Activated CD4-positive, alpha-beta memory T cell treated with anti-CD3 and anti-CD28 coated beads, Interleukin-2, amount 10 ng/mL, durations not matched to agents 7 days and 5 days (primary cell): ENCODE measurements around the gene INSC. TPM values are rescaled to one million over a fixed set of nuclear protein-coding genes. Genes with fewer than 3 reads are reported as not detected.

Source experiments
- CTCF ChIA-PET: fragments of 350-600 bp; sonication (Branson Sonifier 250); formaldehyde crosslinking; loops from one replicate; lab custom pipeline; 2021; ENCODE audit warnings: antibody characterized with exemption, inconsistent platforms; lab: Charles Lee
- POLR2A ChIA-PET: fragments of 350-600 bp; sonication (Branson Sonifier 250); formaldehyde crosslinking; loops from one replicate; lab custom pipeline; 2021; ENCODE audit warnings: antibody characterized with exemption; lab: Charles Lee
- DNase-seq: peaks from one replicate; pipeline ENCODE4 v3.0.0-alpha.2; 2020
- H3K27ac Mint-ChIP-seq: one replicate; pipeline ENCODE4 v1.8.0; 2021; ENCODE audit warnings: mild to moderate bottlenecking, mixed read lengths
- H3K27me3 Mint-ChIP-seq: one replicate; pipeline ENCODE4 v1.8.0; 2021; ENCODE audit warnings: mixed read lengths
- H3K36me3 Mint-ChIP-seq: one replicate; pipeline ENCODE4 v1.8.0; 2021; ENCODE audit warnings: low read depth, mixed read lengths
- H3K4me1 Mint-ChIP-seq: one replicate; pipeline ENCODE4 v1.8.0; 2021; ENCODE audit warnings: mixed read lengths
- H3K4me3 Mint-ChIP-seq: one replicate; pipeline ENCODE4 v1.8.0; 2021; ENCODE audit warnings: mild to moderate bottlenecking, mixed read lengths
- H3K9me3 Mint-ChIP-seq: one replicate; pipeline ENCODE4 v1.8.0; 2021; ENCODE audit warnings: mixed read lengths
- total RNA-seq, 2 experiments: library from RNA; stranded (reverse); gene quantifications; one replicate each; pipeline ENCODE4 v1.2.3, GENCODE V29; 2021

Gene INSC
- total RNA-seq, 2 experiments from 2014 or later: 0.15 to 0.18 TPM

- CTCF ChIA-PET: interaction anchor here (1.7 kb wide), 1 partner anchor 15 kb away, joined by 4 read pairs; no protein-coding TSS in a partner anchor
- DNase-seq: no peak
- no peaks in the 10 kb centered on the region for H3K9me3 Mint-ChIP-seq
- peaks cover 3% of the 10 kb centered on the region for H3K36me3 Mint-ChIP-seq
- peaks cover 27% of the 10 kb centered on the region for H3K27me3 Mint-ChIP-seq
- peaks cover 44% of the 10 kb centered on the region for H3K4me1 Mint-ChIP-seq
- POLR2A ChIA-PET: no interaction called here
- no peak overlapping the region for H3K4me3 Mint-ChIP-seq
- no peak overlapping the region for H3K27ac Mint-ChIP-seq
These were observed 963 bp downstream of the INSC start for GRCh38 chr11:15115686-15116085.

- H3K27me3 Mint-ChIP-seq: peaks cover 33% of the 10 kb centered on the region
- peaks cover 3% of the 10 kb centered on the region for H3K36me3 Mint-ChIP-seq
- DNase-seq: no peak
- H3K27ac Mint-ChIP-seq: no peak overlapping the region
- POLR2A ChIA-PET: interaction anchor here (0.9 kb wide), 1 partner anchor 10 kb away, joined by 4 read pairs; no protein-coding TSS in a partner anchor
- no peaks in the 10 kb centered on the region for H3K9me3 Mint-ChIP-seq
- peaks cover 44% of the 10 kb centered on the region for H3K4me1 Mint-ChIP-seq
- H3K4me3 Mint-ChIP-seq: no peak overlapping the region
- CTCF ChIA-PET: interaction anchor here (0.9 kb wide), 1 partner anchor 10 kb away, joined by 3 read pairs; no protein-coding TSS in a partner anchor
These were observed 3.0 kb downstream of the INSC start for GRCh38 chr11:15117751-15118150.

GRCh38 chr11:15118431-15118830, 3.7 kb downstream of the INSC start:
- Mint-ChIP-seq H3K9me3 (no peaks in the 10 kb centered on the region), H3K4me1 (peaks cover 39% of the 10 kb centered on the region), H3K36me3 (peaks cover 3% of the 10 kb centered on the region), H3K27ac (peak overlapping the region; percentile 3), H3K27me3 (peaks cover 36% of the 10 kb centered on the region), H3K4me3 (no peak overlapping the region)
- CTCF ChIA-PET: interaction anchor here (0.9 to 1.3 kb wide), 3 partner anchors 11 to 38 kb away, joined by 3 read pairs; no protein-coding TSS in a partner anchor
- POLR2A ChIA-PET: interaction anchor here (0.9 kb wide), 1 partner anchor 10 kb away, joined by 4 read pairs; no protein-coding TSS in a partner anchor
- DNase-seq: peak; percentile 34

- no peak overlapping the region for H3K4me3 Mint-ChIP-seq
- H3K27me3 Mint-ChIP-seq: peaks cover 36% of the 10 kb centered on the region
- H3K4me1 Mint-ChIP-seq: peaks cover 32% of the 10 kb centered on the region
- no peaks in the 10 kb centered on the region for H3K9me3 Mint-ChIP-seq
- H3K27ac Mint-ChIP-seq: peak overlapping the region; percentile 38
- ChIA-PET POLR2A (no interaction called here), CTCF (interaction anchor here (0.6 to 1.3 kb wide), 3 partner anchors 20 to 45 kb away, joined by 3 to 4 read pairs (median 3); no protein-coding TSS in a partner anchor)
- no peak for DNase-seq
- H3K36me3 Mint-ChIP-seq: peaks cover 3% of the 10 kb centered on the region
These were observed 4.6 kb downstream of the INSC start for GRCh38 chr11:15119352-15119751.

- ChIA-PET CTCF (interaction anchor here (1.1 kb wide), 1 partner anchor 45 kb away, joined by 3 read pairs; no protein-coding TSS in a partner anchor), POLR2A (no interaction called here)
- Mint-ChIP-seq H3K4me1 (peaks cover 32% of the 10 kb centered on the region), H3K36me3 (peaks cover 3% of the 10 kb centered on the region), H3K4me3 (no peak overlapping the region), H3K27ac (no peak overlapping the region), H3K27me3 (peaks cover 40% of the 10 kb centered on the region), H3K9me3 (no peaks in the 10 kb centered on the region)
- no peak for DNase-seq
These were observed 5.1 kb downstream of the INSC start for GRCh38 chr11:15119826-15120225.

GRCh38 chr11:15123849-15124248, 9.1 kb downstream of the INSC start:
- no peak overlapping the region for H3K4me3 Mint-ChIP-seq
- CTCF ChIA-PET: no interaction called here
- POLR2A ChIA-PET: no interaction called here
- no peaks in the 10 kb centered on the region for H3K9me3 Mint-ChIP-seq
- H3K27me3 Mint-ChIP-seq: peaks cover 39% of the 10 kb centered on the region
- H3K27ac Mint-ChIP-seq: no peak overlapping the region
- peaks cover 16% of the 10 kb centered on the region for H3K4me1 Mint-ChIP-seq
- no peaks in the 10 kb centered on the region for H3K36me3 Mint-ChIP-seq
- no peak for DNase-seq

GRCh38 chr11:15124528-15124927, 9.8 kb downstream of the INSC start:
- no peak overlapping the region for H3K27ac Mint-ChIP-seq
- H3K4me1 Mint-ChIP-seq: peaks cover 9% of the 10 kb centered on the region
- no peak overlapping the region for H3K4me3 Mint-ChIP-seq
- H3K27me3 Mint-ChIP-seq: peaks cover 37% of the 10 kb centered on the region
- no peak for DNase-seq
- no peaks in the 10 kb centered on the region for H3K36me3 Mint-ChIP-seq
- ChIA-PET CTCF (interaction anchor here (1.6 kb wide), 1 partner anchor 24 kb away, joined by 5 read pairs; no protein-coding TSS in a partner anchor), POLR2A (no interaction called here)
- H3K9me3 Mint-ChIP-seq: no peaks in the 10 kb centered on the region

- ChIA-PET POLR2A (no interaction called here), CTCF (no interaction called here)
- no peak for DNase-seq
- no peak overlapping the region for H3K4me3 Mint-ChIP-seq
- H3K9me3 Mint-ChIP-seq: no peaks in the 10 kb centered on the region
- H3K27me3 Mint-ChIP-seq: peaks cover 46% of the 10 kb centered on the region
- no peaks in the 10 kb centered on the region for H3K4me1 Mint-ChIP-seq
- H3K36me3 Mint-ChIP-seq: no peaks in the 10 kb centered on the region
- H3K27ac Mint-ChIP-seq: no peak overlapping the region
These were observed 12.6 kb downstream of the INSC start for GRCh38 chr11:15127341-15127740.

- POLR2A ChIA-PET: no interaction called here
- Mint-ChIP-seq H3K27me3 (peaks cover 47% of the 10 kb centered on the region), H3K9me3 (no peaks in the 10 kb centered on the region), H3K27ac (no peak overlapping the region), H3K4me3 (no peak overlapping the region), H3K4me1 (no peaks in the 10 kb centered on the region), H3K36me3 (no peaks in the 10 kb centered on the region)
- no peak for DNase-seq
- CTCF ChIA-PET: interaction anchor here (1.1 kb wide), 1 partner anchor 24 kb away, joined by 3 read pairs; no protein-coding TSS in a partner anchor
These were observed 13.9 kb downstream of the INSC start for GRCh38 chr11:15128621-15129020.

GRCh38 chr11:15136166-15136565, 21.4 kb downstream of the INSC start:
- no peak overlapping the region for H3K4me3 Mint-ChIP-seq
- ChIA-PET CTCF (no interaction called here), POLR2A (no interaction called here)
- no peaks in the 10 kb centered on the region for H3K9me3 Mint-ChIP-seq
- no peak overlapping the region for H3K27ac Mint-ChIP-seq
- H3K27me3 Mint-ChIP-seq: peaks cover 29% of the 10 kb centered on the region
- H3K36me3 Mint-ChIP-seq: no peaks in the 10 kb centered on the region
- peaks cover 4% of the 10 kb centered on the region for H3K4me1 Mint-ChIP-seq
- DNase-seq: no peak

GRCh38 chr11:15139096-15139770, 24.5 kb downstream of the INSC start:
- Mint-ChIP-seq H3K27ac (no peak overlapping the region), H3K9me3 (no peaks in the 10 kb centered on the region), H3K4me1 (peaks cover 4% of the 10 kb centered on the region), H3K36me3 (no peaks in the 10 kb centered on the region), H3K27me3 (peaks cover 10% of the 10 kb centered on the region), H3K4me3 (no peak overlapping the region)
- DNase-seq: no peak
- CTCF ChIA-PET: interaction anchor here (1.0 to 1.3 kb wide), 2 partner anchors 19 to 37 kb away, joined by 3 read pairs; no protein-coding TSS in a partner anchor
- POLR2A ChIA-PET: no interaction called here

- DNase-seq: no peak
- Mint-ChIP-seq H3K27ac (no peak overlapping the region), H3K4me1 (peaks cover 4% of the 10 kb centered on the region), H3K36me3 (no peaks in the 10 kb centered on the region), H3K27me3 (peaks cover 14% of the 10 kb centered on the region), H3K9me3 (no peaks in the 10 kb centered on the region), H3K4me3 (no peak overlapping the region)
- CTCF ChIA-PET: no interaction called here
- POLR2A ChIA-PET: no interaction called here
These were observed 25.4 kb downstream of the INSC start for GRCh38 chr11:15139958-15140659.

- peaks cover 3% of the 10 kb centered on the region for H3K4me1 Mint-ChIP-seq
- peaks cover 10% of the 10 kb centered on the region for H3K27me3 Mint-ChIP-seq
- CTCF ChIA-PET: no interaction called here
- DNase-seq: no peak
- no peak overlapping the region for H3K27ac Mint-ChIP-seq
- no peak overlapping the region for H3K4me3 Mint-ChIP-seq
- no peaks in the 10 kb centered on the region for H3K9me3 Mint-ChIP-seq
- POLR2A ChIA-PET: no interaction called here
- no peaks in the 10 kb centered on the region for H3K36me3 Mint-ChIP-seq
These were observed 26.7 kb downstream of the INSC start for GRCh38 chr11:15141381-15141780.
